H9 (cell line): Measurements from ENCODE around the gene FAM81B. TPM values are rescaled to one million over a fixed set of nuclear protein-coding genes. Genes with fewer than 3 reads are reported as not detected.
"Not testable (repeated sequence)": the region's sequence is repeated elsewhere in the genome, so short reads cannot be mapped to it uniquely, and the experiment has no call there.

ENCODE experiments used
- DNase-seq: peaks from one replicate; pipeline ENCODE4 v3.0.0-alpha.2; 2017
- H2AFZ ChIP-seq: one replicate; pipeline ENCODE4 v1.6.1; 2013; ENCODE audit warnings: mild to moderate bottlenecking, low read length, control low read depth, moderate library complexity
- H2AK5ac ChIP-seq: 2 replicates; pipeline ENCODE4 v1.6.1; 2013; ENCODE audit warnings: low read length, control low read depth, mixed read lengths; ENCODE audit not compliant: insufficient read length
- H2BK120ac ChIP-seq: one replicate; pipeline ENCODE4 v1.6.1; 2013; ENCODE audit warnings: low read depth, mild to moderate bottlenecking, low read length, control low read depth, inconsistent platforms; ENCODE audit not compliant: poor library complexity, severe bottlenecking
- H2BK12ac ChIP-seq: 2 replicates; pipeline ENCODE4 v1.6.1; 2013; ENCODE audit warnings: low read length, control low read depth, mixed read lengths, low read depth; ENCODE audit not compliant: insufficient read length
- H2BK15ac ChIP-seq: 2 replicates; pipeline ENCODE4 v1.6.1; 2013; ENCODE audit warnings: low read depth, low read length, control low read depth
- H2BK20ac ChIP-seq: one replicate; pipeline ENCODE4 v1.6.1; 2013; ENCODE audit warnings: low read depth, mild to moderate bottlenecking, low read length, control low read depth, inconsistent platforms; ENCODE audit not compliant: poor library complexity, severe bottlenecking
- H2BK5ac ChIP-seq: 2 replicates; pipeline ENCODE4 v1.6.1; 2013; ENCODE audit warnings: low read length, control low read depth, mixed read lengths; ENCODE audit not compliant: insufficient read length
- H3K14ac ChIP-seq: 2 replicates; pipeline ENCODE4 v1.6.1; 2013; ENCODE audit warnings: low read length, control low read depth; ENCODE audit not compliant: insufficient read depth
- H3K18ac ChIP-seq: 2 replicates; pipeline ENCODE4 v1.6.1; 2013; ENCODE audit warnings: low read depth, mild to moderate bottlenecking, mixed read lengths, low read length, control low read depth; ENCODE audit not compliant: insufficient read length
- H3K23ac ChIP-seq: 2 replicates; pipeline ENCODE4 v1.6.1; 2013; ENCODE audit warnings: low read length, control low read depth, mixed read lengths, low read depth; ENCODE audit not compliant: insufficient read length
- H3K23me2 ChIP-seq: 2 replicates; pipeline ENCODE4 v1.6.1; 2013; ENCODE audit warnings: low read depth, mild to moderate bottlenecking, mixed read lengths, low read length, control low read depth; ENCODE audit not compliant: insufficient read length, poor library complexity, severe bottlenecking
- H3K27ac ChIP-seq: 2 replicates; pipeline ENCODE4 v1.5.1; 2013; ENCODE audit warnings: low read length, control low read depth, mixed read lengths, low read depth; ENCODE audit not compliant: insufficient read length
- H3K27me3 ChIP-seq: 2 replicates; pipeline ENCODE4 v1.6.1; 2013; ENCODE audit warnings: low read length, control low read depth, inconsistent platforms; ENCODE audit not compliant: insufficient read depth
- H3K4ac ChIP-seq: 2 replicates; pipeline ENCODE4 v1.6.1; 2013; ENCODE audit warnings: low read depth, mild to moderate bottlenecking, control low read depth, inconsistent platforms, low read length, moderate library complexity
- H3K4me1 ChIP-seq: 2 replicates; pipeline ENCODE4 v1.6.1; 2013; ENCODE audit warnings: low read length, control low read depth, inconsistent platforms; ENCODE audit not compliant: insufficient read depth
- H3K4me2 ChIP-seq: 2 replicates; pipeline ENCODE4 v1.6.1; 2013; ENCODE audit warnings: low read length, control low read depth, mixed read lengths; ENCODE audit not compliant: insufficient read length, insufficient read depth
- H3K56ac ChIP-seq: 2 replicates; pipeline ENCODE4 v1.6.1; 2013; ENCODE audit warnings: low read depth, mild to moderate bottlenecking, mixed read lengths, low read length, control low read depth; ENCODE audit not compliant: insufficient read length
- H3K79me1 ChIP-seq: 2 replicates; pipeline ENCODE4 v1.6.1; 2013; ENCODE audit warnings: low read depth, mild to moderate bottlenecking, moderate library complexity, low read length, control low read depth, inconsistent platforms; ENCODE audit not compliant: insufficient read depth, poor library complexity, severe bottlenecking
- H3K79me2 ChIP-seq: 2 replicates; pipeline ENCODE4 v1.6.1; 2013; ENCODE audit warnings: low read length, control low read depth, inconsistent platforms; ENCODE audit not compliant: insufficient read depth
- H3K9ac ChIP-seq: 2 replicates; pipeline ENCODE4 v1.6.1; 2013; ENCODE audit warnings: low read length, control low read depth, mixed read lengths; ENCODE audit not compliant: insufficient read length; ENCODE audit errors: extremely low read depth
- H3K9me3 ChIP-seq: one replicate; pipeline ENCODE4 v1.6.1; 2013; ENCODE audit warnings: low read depth, low read length, inconsistent platforms; ENCODE audit not compliant: control insufficient read depth
- H3T11ph ChIP-seq: one replicate; pipeline ENCODE4 v1.6.1; 2013; ENCODE audit warnings: mild to moderate bottlenecking, low read length, control low read depth, inconsistent platforms
- H4K20me1 ChIP-seq: one replicate; pipeline ENCODE4 v1.6.1; 2013; ENCODE audit not compliant: control insufficient read depth, insufficient read length, insufficient read depth
- H4K5ac ChIP-seq: 2 replicates; pipeline ENCODE4 v1.6.1; 2013; ENCODE audit warnings: low read depth, mild to moderate bottlenecking, mixed read lengths, low read length, control low read depth; ENCODE audit not compliant: insufficient read length
- H4K8ac ChIP-seq: replicated peaks from 2 replicates; pipeline ENCODE4 v1.6.1; 2013; ENCODE audit warnings: low read length, control low read depth, mixed read lengths, low read depth; ENCODE audit not compliant: insufficient read length
- H4K91ac ChIP-seq: 2 replicates; pipeline ENCODE4 v1.6.1; 2013; ENCODE audit warnings: low read depth, mild to moderate bottlenecking, moderate library complexity, mixed read lengths, low read length, control low read depth; ENCODE audit not compliant: insufficient read length
- H3K27ac Mint-ChIP-seq, 3 experiments: 2 replicates in 2 of 3; 3 replicates in 1 of 3; pipeline ENCODE4 v1.8.0; 2020 to 2021; ENCODE audit warnings: mixed read lengths in 3 of 3, mild to moderate bottlenecking in 1 of 3, moderate library complexity in 1 of 3
- H3K27me3 Mint-ChIP-seq: 2 replicates; pipeline ENCODE4 v1.8.0; 2021; ENCODE audit warnings: low read depth, mild to moderate bottlenecking, moderate library complexity, mixed read lengths
- H3K36me3 Mint-ChIP-seq, 3 experiments: 2 replicates in 2 of 3; 3 replicates in 1 of 3; pipeline ENCODE4 v1.8.0; 2020 to 2021; ENCODE audit warnings: low read depth in 3 of 3, mixed read lengths in 3 of 3; ENCODE audit not compliant: insufficient read depth in 1 of 3
- H3K4me1 Mint-ChIP-seq, 2 experiments: 2 replicates each; pipeline ENCODE4 v1.8.0; 2020; ENCODE audit warnings: mixed read lengths in 2 of 2
- H3K4me3 Mint-ChIP-seq, 2 experiments: 2 replicates in 1 of 2; 3 replicates in 1 of 2; pipeline ENCODE4 v1.8.0; 2020 to 2021; ENCODE audit warnings: mild to moderate bottlenecking in 2 of 2, mixed read lengths in 2 of 2, moderate library complexity in 1 of 2
- H3K9me3 Mint-ChIP-seq, 2 experiments: 2 replicates in 1 of 2; 3 replicates in 1 of 2; pipeline ENCODE4 v1.8.0; 2020; ENCODE audit warnings: mild to moderate bottlenecking in 2 of 2, mixed read lengths in 2 of 2, moderate library complexity in 1 of 2
- WGBS: extraction: QIAGEN DNeasy Blood & Tissue Kit; methylation state at CpG from one replicate; pipeline ENCODE4 v1.1.7; 2013; ENCODE audit warnings: missing lambda C conversion rate, low lambda C conversion rate, mixed read lengths; ENCODE audit not compliant: insufficient read length; ENCODE audit errors: extremely low coverage; 5-methylcytosine and 5-hydroxymethylcytosine counted together
- long read RNA-seq: library from polyadenylated mRNA; unstranded; transcript quantifications from one replicate; pipeline ENCODE4 v2.0.0, GENCODE V29; 2020
- total RNA-seq: library from RNA; stranded (reverse); gene quantifications from 2 replicates; pipeline ENCODE4 v1.2.1, GENCODE V29; 2021
- TF ChIP-seq, protein P1 (sequence below): fragments of 200-600 bp; sonication (generic); conservative IDR thresholded peaks from 3 replicates; pipeline ENCODE4 v1.8.0; 2021; ENCODE audit warnings: antibody characterized with exemption, mild to moderate bottlenecking

FAM81B gene, protein sequence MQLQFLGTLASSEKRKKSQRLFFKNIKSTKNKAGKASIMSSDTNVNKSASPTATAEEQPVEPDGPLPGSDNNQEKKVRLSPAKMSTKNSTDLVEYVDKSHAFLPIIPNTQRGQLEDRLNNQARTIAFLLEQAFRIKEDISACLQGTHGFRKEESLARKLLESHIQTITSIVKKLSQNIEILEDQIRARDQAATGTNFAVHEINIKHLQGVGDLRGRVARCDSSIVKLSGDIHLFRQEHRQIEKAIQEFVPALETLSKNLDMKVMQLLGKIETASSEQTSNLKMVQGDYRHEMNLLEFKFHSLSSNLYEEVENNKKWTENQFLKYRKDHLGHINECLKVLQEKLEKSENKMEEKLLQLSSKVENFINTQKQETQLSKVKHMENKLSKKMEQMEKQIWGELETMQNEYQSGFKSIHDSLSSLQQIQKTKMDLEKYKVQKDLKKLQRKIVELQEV
- not detected in 2 replicates for total RNA-seq
- long read RNA-seq, result 0 reads

DNA sequence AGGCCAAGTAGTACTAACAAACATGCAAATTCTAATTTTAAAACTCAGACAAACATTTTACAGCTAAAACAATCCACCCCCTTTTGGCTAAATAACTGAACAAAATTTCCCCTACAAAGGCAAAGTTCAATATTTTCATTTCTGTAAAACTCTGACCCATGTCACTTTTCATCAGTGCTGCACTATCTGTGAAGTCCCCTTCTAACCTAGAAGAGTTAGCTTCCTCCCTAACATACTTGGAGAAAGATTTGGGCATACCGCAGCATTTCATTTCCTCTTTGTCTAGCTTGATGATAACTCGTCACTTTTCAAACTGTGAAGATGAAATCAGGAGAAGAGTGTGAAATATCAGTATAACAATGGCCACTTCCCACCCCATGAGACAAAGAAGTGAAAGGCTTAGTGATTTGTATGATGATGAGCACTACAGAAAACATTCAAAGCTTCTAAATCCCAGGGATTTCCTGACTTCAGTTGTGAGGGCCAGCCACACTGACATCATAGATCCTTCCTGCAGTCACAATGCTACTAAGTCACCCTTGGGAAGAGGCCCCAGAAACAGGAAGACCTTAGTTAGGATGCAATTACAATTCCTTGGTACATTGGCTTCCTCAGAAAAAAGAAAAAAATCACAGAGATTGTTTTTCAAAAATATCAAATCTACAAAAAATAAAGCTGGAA, at the start of gene FAM81B:
Gene FAM81B (plus strand): TSS at position 555 of the 681 bp plus-strand sequence. CDS start 24 bp downstream, at position 579.
- Mint-ChIP-seq H3K9me3 (peaks cover 7 to 10% of the 10 kb centered on the region in 2 experiments; a peak in 2 of 5 replicates), H3K4me3 (no peak within 1 kb of the TSS; a peak in 1 of 5 replicates), H3K27me3 (no peaks in the 10 kb centered on the region), H3K27ac (peak within 1 kb of the TSS in 2 of 3 experiments; percentile 25 to 78; a peak in 4 of 7 replicates), H3K36me3 (peaks cover 0 to 13% (median 8%) of the 10 kb centered on the region in 3 experiments; a peak in 3 of 7 replicates), H3K4me1 (peaks cover 19 to 26% of the 10 kb centered on the region in 2 experiments)
- no peak within 1 kb of the TSS for H2AK5ac ChIP-seq
- H3K79me1 ChIP-seq, result no peaks in the 10 kb centered on the region
- H3K23ac ChIP-seq, result no peak within 1 kb of the TSS
- no peak within 1 kb of the TSS for H4K91ac ChIP-seq
- H4K5ac ChIP-seq, result no peak within 1 kb of the TSS
- H2BK12ac ChIP-seq, result no peak within 1 kb of the TSS
- DNase-seq, result no peak
- no peak within 1 kb of the TSS for H4K8ac ChIP-seq
- H3K4ac ChIP-seq, result no peak within 1 kb of the TSS
- no peak within 1 kb of the TSS for H2BK20ac ChIP-seq
- no peak within 1 kb of the TSS for H2BK5ac ChIP-seq
- no peak within 1 kb of the TSS for H2BK120ac ChIP-seq
- H3K23me2 ChIP-seq, result no peaks in the 10 kb centered on the region
- H3K14ac ChIP-seq, result no peak within 1 kb of the TSS
- H3K9me3 ChIP-seq, result no peaks in the 10 kb centered on the region
- no peak within 1 kb of the TSS for H2BK15ac ChIP-seq
- no peaks in the 10 kb centered on the region for H4K20me1 ChIP-seq
- TF ChIP-seq, protein P1, sequence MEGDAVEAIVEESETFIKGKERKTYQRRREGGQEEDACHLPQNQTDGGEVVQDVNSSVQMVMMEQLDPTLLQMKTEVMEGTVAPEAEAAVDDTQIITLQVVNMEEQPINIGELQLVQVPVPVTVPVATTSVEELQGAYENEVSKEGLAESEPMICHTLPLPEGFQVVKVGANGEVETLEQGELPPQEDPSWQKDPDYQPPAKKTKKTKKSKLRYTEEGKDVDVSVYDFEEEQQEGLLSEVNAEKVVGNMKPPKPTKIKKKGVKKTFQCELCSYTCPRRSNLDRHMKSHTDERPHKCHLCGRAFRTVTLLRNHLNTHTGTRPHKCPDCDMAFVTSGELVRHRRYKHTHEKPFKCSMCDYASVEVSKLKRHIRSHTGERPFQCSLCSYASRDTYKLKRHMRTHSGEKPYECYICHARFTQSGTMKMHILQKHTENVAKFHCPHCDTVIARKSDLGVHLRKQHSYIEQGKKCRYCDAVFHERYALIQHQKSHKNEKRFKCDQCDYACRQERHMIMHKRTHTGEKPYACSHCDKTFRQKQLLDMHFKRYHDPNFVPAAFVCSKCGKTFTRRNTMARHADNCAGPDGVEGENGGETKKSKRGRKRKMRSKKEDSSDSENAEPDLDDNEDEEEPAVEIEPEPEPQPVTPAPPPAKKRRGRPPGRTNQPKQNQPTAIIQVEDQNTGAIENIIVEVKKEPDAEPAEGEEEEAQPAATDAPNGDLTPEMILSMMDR, result no peak
- no peak within 1 kb of the TSS for H2AFZ ChIP-seq
- H3K79me2 ChIP-seq, result no peaks in the 10 kb centered on the region
- no CpG with 5 or more reads among the region's 2 CpGs for WGBS
- no peak within 1 kb of the TSS for H3K27ac ChIP-seq
- no peak within 1 kb of the TSS for H3K18ac ChIP-seq
- no peak within 1 kb of the TSS for H3K4me2 ChIP-seq
- no peaks in the 10 kb centered on the region for H3K4me1 ChIP-seq
- H3T11ph ChIP-seq, result no peak within 1 kb of the TSS
- no peaks in the 10 kb centered on the region for H3K27me3 ChIP-seq
- H3K9ac ChIP-seq, result no peak within 1 kb of the TSS
- H3K56ac ChIP-seq, result no peak within 1 kb of the TSS

DNA sequence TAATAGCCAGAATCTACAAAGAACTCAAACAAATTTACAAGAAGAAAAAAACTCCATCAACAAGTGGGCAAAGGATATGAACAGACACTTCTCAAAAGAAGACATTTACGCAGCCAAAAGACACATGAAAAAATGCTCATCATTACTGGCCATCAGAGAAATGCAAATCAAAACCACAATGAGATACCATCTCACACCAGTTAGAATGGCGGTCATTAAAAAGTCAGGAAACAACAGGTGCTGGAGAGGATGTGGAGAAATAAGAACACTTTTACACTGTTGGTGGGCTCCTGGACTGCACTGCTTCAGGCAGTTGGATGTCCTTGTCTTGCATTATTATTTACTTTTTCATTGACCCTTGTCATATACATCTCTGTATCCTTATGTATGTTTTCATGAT, 49.7 kb upstream of the FAM81B start:
- H4K5ac ChIP-seq, H2BK20ac ChIP-seq, H3K4me1 Mint-ChIP-seq, H2AK5ac ChIP-seq, H3K79me1 ChIP-seq, H3K9me3 Mint-ChIP-seq, H2AFZ ChIP-seq, H3K23me2 ChIP-seq, H3K27me3 ChIP-seq, H2BK120ac ChIP-seq, H2BK5ac ChIP-seq, H3K14ac ChIP-seq, H3K9me3 ChIP-seq, H3K18ac ChIP-seq, H3T11ph ChIP-seq, H3K4me3 Mint-ChIP-seq, H3K79me2 ChIP-seq, H2BK15ac ChIP-seq, H3K36me3 Mint-ChIP-seq, H3K27ac ChIP-seq, H3K23ac ChIP-seq, H3K4me1 ChIP-seq, DNase-seq, H3K56ac ChIP-seq, H3K9ac ChIP-seq, H4K91ac ChIP-seq, H4K20me1 ChIP-seq, H2BK12ac ChIP-seq, H4K8ac ChIP-seq, H3K27ac Mint-ChIP-seq, H3K27me3 Mint-ChIP-seq, H3K4me2 ChIP-seq, H3K4ac ChIP-seq: not testable (repeated sequence)
- WGBS, result no CpG with 5 or more reads among the region's 2 CpGs
